Stimulated activated CD8-positive, alpha-beta memory T cell treated with anti-CD3 and anti-CD28 coated beads, Interleukin-7, amount 100 ng/mL, for 1 hour (primary cell): ENCODE data around the gene OTULIN.

ENCODE experiments used
- DNase-seq, 2 donors: peaks; one replicate each; pipeline ENCODE4 v3.0.0-alpha.2; 2020; ENCODE audit warnings: low read depth in 2 of 2

The OTULIN gene

GRCh38 chr5:14664270-14665100 is at the start of gene OTULIN:
TSS of gene OTULIN (plus strand) at chr5:14664718. CDS start at chr5:14664826, 108 bp downstream.
- peak; percentile 68 to 75 for DNase-seq

- DNase-seq, result no peak
These were observed 49.2 kb upstream of the OTULIN start for GRCh38 chr5:14615365-14615764.

- no peak for DNase-seq
These were observed 47.1 kb upstream of the OTULIN start for GRCh38 chr5:14617441-14617840.

GRCh38 chr5:14627270-14627669 is 37.2 kb upstream of the OTULIN start:
- DNase-seq, result no peak

- DNase-seq, result peak; percentile 20 to 31
These were observed 36.2 kb upstream of the OTULIN start for GRCh38 chr5:14628346-14628745.

GRCh38 chr5:14630671-14631070 is 33.8 kb upstream of the OTULIN start:
- no peak for DNase-seq

GRCh38 chr5:14635656-14636055 is 28.9 kb upstream of the OTULIN start:
- no peak for DNase-seq

GRCh38 chr5:14640765-14641164 is 23.8 kb upstream of the OTULIN start:
- no peak for DNase-seq

- no peak for DNase-seq
These were observed 19.8 kb upstream of the OTULIN start for GRCh38 chr5:14644623-14645237.

GRCh38 chr5:14650052-14650451 is 14.5 kb upstream of the OTULIN start:
- DNase-seq, result no peak

- no peak for DNase-seq
These were observed 9.3 kb upstream of the OTULIN start for GRCh38 chr5:14655146-14655741.

GRCh38 chr5:14656898-14657297 is 7.6 kb upstream of the OTULIN start:
- DNase-seq, result no peak

GRCh38 chr5:14659821-14660607 is 4.5 kb upstream of the OTULIN start:
- DNase-seq, result no peak

- no peak for DNase-seq
These were observed 3.7 kb upstream of the OTULIN start for GRCh38 chr5:14660833-14661232.

GRCh38 chr5:14662721-14663260 is 1.7 kb upstream of the OTULIN start:
- no peak for DNase-seq

- no peak for DNase-seq
These were observed 716 bp upstream of the OTULIN start for GRCh38 chr5:14663734-14664269.

GRCh38 chr5:14665101-14665822 is 744 bp downstream of the OTULIN start:
- DNase-seq, result no peak

- no peak for DNase-seq
These were observed 1.4 kb downstream of the OTULIN start for GRCh38 chr5:14665949-14666348.

- DNase-seq, result no peak
These were observed 1.8 kb downstream of the OTULIN start for GRCh38 chr5:14666357-14666756.

GRCh38 chr5:14667290-14667689 is 2.8 kb downstream of the OTULIN start:
- no peak for DNase-seq

- no peak for DNase-seq
These were observed 3.3 kb downstream of the OTULIN start for GRCh38 chr5:14667770-14668169.
